AG09309 (cell line): ENCODE data around the gene DTWD2.
"Not testable (repeated sequence)": the region's sequence is repeated elsewhere in the genome, so short reads cannot be mapped to it uniquely, and the experiment has no call there.

ENCODE experiments used
- DNase-seq: peaks from one replicate; pipeline ENCODE4 v3.0.0-alpha.2; 2010; ENCODE audit warnings: low read depth
- H3K4me3 ChIP-seq: 2 replicates; pipeline ENCODE4 v1.5.1; 2011; ENCODE audit warnings: mild to moderate bottlenecking, low read depth, low read length, moderate library complexity; ENCODE audit not compliant: control insufficient read depth
- TF ChIP-seq, protein P1 (sequence below): IDR thresholded peaks from 2 replicates; pipeline ENCODE4 v1.5.1; 2011; ENCODE audit warnings: mild to moderate bottlenecking, low read depth, low read length, inconsistent platforms; ENCODE audit not compliant: insufficient read depth, control insufficient read depth; ENCODE audit errors: missing control alignments

DTWD2 gene

DNA sequence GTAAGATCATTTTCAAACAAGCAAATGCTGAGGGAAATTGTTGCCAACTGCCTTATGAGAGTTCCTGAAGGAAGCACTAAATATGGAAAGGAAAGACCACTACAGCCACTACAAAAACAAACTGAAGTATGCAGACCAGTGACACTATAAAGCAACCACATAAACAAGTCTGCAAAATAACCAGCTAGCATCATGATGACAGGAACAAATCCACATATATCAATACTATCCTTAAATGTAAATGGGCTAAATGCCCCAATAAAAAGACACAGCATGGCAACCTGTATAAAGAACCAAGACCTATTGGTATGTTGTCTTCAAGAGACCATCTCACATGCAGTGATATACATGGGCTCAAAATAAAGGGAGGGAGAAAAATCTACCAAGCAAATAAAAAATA lies 113.2 kb downstream of the DTWD2 start:
- no peak overlapping the region for H3K4me3 ChIP-seq
- TF ChIP-seq, protein P1, sequence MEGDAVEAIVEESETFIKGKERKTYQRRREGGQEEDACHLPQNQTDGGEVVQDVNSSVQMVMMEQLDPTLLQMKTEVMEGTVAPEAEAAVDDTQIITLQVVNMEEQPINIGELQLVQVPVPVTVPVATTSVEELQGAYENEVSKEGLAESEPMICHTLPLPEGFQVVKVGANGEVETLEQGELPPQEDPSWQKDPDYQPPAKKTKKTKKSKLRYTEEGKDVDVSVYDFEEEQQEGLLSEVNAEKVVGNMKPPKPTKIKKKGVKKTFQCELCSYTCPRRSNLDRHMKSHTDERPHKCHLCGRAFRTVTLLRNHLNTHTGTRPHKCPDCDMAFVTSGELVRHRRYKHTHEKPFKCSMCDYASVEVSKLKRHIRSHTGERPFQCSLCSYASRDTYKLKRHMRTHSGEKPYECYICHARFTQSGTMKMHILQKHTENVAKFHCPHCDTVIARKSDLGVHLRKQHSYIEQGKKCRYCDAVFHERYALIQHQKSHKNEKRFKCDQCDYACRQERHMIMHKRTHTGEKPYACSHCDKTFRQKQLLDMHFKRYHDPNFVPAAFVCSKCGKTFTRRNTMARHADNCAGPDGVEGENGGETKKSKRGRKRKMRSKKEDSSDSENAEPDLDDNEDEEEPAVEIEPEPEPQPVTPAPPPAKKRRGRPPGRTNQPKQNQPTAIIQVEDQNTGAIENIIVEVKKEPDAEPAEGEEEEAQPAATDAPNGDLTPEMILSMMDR, result no peak
- no peak for DNase-seq

DNA sequence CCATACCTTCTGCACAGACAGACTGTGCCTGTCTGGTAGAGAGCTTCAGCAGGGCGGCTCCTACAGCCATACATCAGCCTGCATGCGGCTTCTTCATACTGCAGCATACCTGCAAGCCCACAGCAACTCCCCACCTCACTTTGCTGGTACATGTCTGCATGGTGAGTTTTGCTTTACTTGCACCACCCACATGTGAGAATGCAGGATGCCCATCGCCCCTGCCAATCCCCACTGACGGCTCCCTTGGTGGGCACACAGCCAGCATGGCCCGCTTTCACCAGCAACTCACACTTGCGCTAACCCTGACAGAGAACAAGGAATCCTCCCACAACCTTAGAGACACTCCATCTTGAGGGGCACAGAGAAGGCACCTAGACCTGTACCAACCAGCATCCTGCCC lies 114.9 kb downstream of the DTWD2 start:
- no peak for DNase-seq
- TF ChIP-seq, protein P1, result no peak
- no peak overlapping the region for H3K4me3 ChIP-seq

DNA sequence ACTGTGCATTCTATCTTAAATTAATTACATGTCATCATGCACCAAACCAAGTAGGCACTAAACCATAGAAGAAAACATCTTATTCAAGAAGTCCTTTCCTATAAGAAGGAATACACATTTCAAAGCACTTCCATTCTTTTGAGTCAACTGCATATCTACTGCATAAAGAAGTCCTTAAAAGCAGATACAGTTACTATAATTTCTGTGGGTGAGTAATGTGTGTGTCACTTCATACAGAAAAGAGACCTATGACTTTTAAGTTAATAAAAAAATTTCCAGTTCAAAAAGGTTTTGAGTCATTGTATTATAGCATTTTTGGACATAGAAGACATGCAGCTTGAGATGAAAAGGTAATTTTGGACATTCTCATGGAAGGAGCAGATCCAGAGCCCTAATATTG lies 125.0 kb downstream of the DTWD2 start:
- H3K4me3 ChIP-seq, result no peak overlapping the region
- TF ChIP-seq, protein P1, result no peak
- DNase-seq, result no peak

DNA sequence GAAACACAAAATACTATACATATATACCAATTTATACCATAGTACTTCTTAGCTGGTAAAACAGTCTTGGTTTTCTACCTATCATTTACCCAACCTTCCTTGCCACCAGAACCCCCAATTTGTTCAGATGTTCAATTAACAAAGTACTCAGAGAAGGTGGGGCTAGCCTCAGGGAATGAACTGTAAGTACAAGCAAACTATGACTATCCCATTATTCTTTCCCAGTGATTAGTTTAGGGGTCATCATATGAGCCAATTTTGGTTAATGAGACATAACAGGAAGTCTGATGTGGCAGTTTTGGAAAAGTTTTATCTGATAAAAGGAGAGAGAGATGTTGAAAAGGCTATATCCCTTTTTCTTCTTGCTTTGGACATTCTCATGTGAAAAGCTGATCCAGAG lies 125.8 kb downstream of the DTWD2 start:
- no peak overlapping the region for H3K4me3 ChIP-seq
- DNase-seq, result no peak
- TF ChIP-seq, protein P1, result no peak

DNA sequence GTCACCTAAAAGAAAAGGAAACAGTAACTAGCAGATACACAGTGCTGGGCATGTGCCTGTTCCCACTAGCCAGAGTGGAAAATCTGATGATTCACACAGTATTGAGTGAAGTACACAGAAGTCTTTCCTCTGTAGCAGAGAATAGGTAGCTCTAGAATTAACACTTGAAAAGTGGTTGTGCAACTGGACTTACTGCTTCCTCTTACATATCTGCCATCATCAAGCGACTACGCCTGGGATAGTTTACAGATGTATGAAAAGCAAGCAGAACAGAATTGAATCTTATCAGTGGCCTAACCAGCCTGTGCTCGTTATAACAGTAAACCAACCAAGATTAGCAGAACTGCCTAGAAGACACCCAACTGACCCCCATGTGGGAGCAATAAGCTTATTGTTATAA lies 130.6 kb downstream of the DTWD2 start:
- TF ChIP-seq, protein P1, result no peak
- no peak for DNase-seq
- no peak overlapping the region for H3K4me3 ChIP-seq

DNA sequence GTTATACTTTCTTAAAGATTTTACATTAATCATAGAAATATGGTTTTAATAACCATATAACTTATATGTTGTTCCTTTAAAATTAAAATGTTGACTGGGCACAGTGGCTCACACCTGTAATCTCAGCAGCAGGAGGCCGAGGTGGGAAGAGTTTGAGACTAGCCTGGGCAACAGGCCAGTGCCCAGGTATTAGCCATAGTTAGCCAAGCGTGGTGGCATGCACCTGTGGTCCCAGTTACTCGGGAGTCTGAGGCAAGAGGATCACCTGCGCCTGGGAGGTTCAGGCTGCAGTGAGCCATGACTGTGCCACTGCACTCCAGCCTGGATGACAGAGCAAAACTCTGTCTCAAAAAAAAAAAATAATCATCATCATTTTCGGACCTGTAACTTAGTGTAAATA lies 133.5 kb downstream of the DTWD2 start:
- no peak for DNase-seq
- no peak overlapping the region for H3K4me3 ChIP-seq
- TF ChIP-seq, protein P1, result no peak

DNA sequence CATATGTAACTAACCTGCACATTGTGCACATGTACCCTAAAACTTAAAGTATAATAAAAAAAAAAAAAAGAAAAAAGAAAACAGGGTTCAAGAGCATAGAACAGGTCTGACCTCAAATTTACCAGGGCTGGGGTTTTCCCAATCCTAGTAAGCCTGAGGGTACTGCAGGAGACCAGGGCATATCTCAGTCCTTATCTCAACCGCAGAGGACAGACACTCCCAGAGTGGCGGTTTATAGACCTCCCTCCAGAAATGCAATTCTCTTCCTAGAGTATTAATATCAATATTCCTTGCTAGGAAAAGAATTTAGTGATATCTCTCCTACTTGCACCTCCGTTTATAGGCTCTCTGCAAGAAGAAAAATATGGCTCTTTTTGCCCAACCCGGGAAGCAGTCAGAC lies 136.6 kb downstream of the DTWD2 start:
- not testable (repeated sequence) for H3K4me3 ChIP-seq, DNase-seq

DNA sequence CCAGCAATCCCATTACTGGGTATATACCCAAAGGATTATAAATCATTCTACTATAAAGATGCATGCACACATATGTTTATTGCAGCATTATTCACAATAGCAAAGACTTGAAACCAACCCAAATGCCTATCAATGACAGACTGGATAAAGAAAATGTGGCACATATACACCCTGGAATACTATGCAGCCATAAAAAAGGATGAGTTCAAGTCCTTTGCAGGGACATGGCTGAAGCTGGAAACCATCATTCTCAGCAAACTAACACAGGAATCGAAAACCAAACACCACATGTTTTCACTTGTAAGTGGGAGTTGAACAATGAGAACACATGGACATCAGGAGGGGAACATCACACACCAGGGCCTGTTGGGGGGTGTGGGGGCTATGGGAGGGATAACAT lies 138.8 kb downstream of the DTWD2 start:
- not testable (repeated sequence) for H3K4me3 ChIP-seq, DNase-seq
